ENCODE data around the gene HELZ2.
"Not testable (repeated sequence)": the region's sequence is repeated elsewhere in the genome, so short reads cannot be mapped to it uniquely, and the experiment has no call there.

The HELZ2 gene, protein sequence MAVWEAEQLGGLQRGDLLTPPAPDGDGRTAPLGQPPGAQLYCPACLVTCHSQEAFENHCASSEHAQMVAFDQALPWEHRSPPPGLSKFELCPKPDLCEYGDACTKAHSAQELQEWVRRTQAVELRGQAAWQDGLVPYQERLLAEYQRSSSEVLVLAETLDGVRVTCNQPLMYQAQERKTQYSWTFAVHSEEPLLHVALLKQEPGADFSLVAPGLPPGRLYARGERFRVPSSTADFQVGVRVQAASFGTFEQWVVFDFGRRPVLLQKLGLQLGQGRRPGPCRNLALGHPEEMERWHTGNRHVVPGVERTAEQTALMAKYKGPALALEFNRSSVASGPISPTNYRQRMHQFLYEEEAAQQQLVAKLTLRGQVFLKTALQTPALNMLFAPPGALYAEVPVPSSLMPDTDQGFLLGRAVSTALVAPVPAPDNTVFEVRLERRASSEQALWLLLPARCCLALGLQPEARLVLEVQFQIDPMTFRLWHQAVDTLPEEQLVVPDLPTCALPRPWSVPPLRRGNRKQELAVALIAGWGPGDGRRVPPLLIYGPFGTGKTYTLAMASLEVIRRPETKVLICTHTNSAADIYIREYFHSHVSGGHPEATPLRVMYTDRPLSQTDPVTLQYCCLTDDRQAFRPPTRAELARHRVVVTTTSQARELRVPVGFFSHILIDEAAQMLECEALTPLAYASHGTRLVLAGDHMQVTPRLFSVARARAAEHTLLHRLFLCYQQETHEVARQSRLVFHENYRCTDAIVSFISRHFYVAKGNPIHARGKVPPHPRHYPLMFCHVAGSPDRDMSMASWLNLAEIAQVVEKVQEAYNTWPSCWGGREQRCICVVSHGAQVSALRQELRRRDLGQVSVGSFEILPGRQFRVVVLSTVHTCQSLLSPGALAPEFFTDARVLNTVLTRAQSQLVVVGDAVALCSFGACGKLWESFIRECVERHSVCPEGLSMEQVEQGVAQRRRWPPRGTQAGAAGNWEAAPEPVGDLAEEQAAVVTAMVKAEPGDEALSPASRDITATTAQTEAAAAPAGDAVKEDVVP (N-terminal part only)

DNA sequence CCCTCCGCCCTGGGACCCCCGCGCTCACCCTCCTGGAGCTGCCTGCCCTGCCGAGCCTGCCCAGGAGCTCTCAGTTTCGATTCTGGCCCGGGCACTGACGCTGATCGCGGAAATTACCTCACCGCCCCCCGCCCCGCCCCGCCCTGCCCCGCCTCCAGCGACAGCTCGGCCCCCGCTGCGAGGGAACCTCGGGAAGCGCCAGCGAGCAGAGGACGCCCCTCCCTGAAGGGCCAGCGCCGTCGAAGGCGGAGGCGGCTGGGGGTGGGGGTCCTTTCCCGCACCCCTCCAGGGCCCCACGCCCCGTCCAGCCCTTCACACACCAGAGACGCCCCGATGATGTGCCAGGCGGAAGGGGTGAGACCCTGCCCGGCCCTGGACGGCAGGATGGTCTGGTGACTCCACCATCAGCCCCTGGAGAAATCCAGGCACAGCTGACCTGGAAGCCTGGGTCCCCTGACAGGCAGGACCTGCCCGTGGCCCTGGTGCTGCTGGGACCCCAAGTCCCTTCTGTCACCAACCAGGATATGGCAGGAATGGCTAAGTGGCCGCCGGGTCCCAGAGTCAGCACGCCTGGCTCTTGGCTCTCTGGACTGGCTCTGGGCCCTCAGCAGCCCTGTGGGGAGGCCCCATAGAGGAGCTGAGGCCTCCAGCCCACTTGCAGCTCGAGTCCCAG, at the start of gene HELZ2:
Gene HELZ2 (minus strand): TSS at position 84 of the 673 bp plus-strand sequence. CDS start 1,854 bp downstream, outside the sequence.
- DNase-seq: no peak

DNA sequence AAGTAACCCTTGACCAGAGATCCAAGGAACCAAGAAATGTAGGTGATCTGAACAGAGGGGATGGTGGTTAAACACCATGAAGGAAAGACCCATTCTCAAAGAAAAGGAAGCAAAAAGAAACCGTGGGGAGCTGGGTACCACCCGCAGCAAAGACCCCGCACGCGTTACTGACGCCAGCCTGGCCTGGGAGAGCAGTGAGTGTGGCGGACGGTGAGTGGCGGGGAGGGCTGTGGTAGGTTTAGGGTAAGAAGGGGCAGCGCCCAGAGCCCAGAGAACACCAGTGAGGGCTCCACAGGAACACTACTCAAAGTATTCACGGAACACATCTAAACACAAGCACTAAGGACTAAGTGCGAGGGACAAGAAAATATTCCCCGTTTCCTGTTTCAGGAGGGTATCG, 48.7 kb upstream of the HELZ2 start:
- DNase-seq: no peak

DNA sequence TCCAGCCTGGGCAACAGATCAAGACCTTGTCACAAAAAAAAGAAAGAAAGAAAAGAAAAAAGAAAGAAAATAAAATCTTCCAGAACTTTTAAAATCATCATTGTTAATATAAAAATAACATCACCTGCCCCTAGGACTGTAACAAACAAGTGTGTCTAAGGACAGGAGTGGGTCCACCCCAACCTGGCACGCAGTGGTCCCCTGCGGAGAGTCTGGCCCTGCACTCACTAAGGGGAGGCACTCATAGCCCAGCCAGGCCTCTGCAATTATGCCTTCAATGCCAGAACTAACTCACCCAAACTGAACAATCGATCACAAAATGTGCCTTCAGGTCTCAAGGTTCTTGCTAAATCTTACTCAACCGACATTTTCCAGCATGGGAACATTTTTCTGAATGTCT, 48.1 kb upstream of the HELZ2 start:
- DNase-seq: no peak

DNA sequence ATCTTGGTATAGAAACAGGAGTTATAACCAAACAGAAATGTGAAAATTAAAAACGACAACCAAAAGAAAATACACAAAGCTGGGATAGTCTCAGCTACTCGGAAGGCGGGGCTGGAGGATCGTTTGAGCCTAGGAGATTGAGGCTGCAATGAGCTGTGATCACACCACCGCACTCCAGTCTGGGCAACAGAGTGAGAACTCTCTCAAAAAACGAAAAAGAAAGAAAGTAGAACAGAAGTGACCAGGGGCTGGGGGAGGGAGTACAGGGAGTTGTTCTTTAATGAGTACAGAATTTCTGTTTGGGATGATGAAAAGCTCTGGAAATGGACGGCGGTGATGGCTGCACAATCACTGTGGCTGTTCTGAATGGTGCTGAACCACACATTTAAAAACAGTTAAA, 47.0 kb upstream of the HELZ2 start:
- no peak for DNase-seq

DNA sequence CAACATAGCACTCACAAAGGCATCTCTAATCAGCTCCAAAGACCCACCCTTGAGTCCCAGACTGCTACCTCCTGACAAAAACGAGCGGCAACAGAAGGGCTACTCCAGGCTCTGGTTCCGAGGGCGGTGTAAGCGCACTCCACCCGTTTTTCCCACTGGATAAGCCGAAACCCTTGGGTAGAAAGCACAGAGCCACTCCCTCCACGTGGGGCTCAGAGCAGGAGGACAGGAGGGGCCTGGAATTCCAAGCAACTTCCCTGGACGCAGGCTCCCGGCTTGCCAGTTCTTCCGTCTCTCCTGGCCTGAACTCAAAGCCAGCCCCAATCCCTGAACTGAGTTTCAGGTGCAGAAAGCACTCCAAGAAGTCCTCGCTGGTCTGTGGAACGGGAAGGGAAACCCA, 45.5 kb upstream of the HELZ2 start:
- DNase-seq: no peak

DNA sequence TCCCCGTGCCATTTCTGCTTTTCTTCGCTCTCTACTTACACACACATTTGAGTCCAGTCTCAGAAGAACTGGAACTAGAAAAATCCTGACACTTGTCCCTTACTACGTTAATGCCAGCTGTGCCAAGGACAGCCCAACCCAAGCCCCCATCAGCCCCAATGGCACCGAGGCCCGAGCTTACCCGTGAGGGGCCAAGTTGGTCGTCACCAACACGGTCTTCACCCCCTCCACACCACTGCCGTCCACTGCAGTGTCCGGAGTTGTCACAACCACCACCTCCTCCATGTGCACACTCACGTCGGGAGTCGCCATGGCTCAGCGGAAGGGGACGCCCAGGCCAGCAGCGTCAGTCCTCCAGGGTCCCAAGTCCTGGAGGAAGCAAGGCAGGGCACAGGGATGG, 45.0 kb upstream of the HELZ2 start:
- no peak for DNase-seq

DNA sequence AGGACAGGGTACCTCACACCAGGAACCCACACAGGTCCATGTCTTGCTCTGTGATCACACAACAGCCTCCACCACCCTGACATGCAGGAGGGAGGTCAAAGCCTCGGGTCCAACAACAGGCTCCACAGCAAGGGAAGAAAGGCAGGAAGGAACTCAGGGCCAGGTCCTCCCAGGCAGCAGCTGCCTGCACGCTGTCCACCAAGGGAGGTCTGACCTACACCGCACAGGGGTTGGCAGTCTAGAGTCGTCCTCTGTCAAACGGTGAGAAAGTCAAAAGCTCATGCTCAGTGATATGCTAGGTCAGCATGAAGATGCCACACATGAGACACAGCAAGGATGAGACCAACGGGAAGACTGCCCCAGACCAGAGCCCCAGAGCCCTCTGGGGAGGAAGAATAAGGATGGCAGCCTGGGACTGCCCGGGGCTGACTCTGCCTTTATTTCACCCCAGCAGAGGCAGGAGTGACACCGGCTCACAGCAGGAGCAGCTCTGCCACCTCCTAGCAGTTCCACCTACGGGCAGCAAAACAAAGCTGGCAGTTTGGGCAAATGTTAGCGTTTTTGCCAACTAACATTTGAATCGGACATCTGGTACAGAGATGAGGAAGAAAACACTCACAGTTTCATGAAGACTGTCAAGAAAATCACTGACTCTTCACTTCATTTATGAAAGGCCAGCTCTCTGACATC, 44.4 kb upstream of the HELZ2 start:
- no peak for DNase-seq

DNA sequence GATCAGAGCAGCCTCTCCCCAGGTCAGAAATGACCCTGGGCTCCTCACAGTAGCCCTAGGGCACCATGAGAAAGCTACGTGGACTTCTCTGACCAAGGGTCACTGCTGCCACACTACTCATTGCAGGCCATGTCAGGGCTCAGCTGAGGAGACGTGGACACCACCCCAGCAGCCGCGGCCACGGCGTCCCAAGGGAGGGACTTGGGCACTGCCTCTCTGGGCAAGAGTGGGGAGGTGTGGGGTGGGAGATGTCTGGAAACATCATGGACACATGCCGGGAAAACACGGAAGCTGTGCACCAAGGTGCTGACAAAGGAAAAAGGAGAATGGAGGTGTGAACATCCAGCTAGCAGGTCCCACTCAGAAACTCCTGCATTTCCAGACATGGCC, 43.8 kb upstream of the HELZ2 start:
- DNase-seq: no peak

DNA sequence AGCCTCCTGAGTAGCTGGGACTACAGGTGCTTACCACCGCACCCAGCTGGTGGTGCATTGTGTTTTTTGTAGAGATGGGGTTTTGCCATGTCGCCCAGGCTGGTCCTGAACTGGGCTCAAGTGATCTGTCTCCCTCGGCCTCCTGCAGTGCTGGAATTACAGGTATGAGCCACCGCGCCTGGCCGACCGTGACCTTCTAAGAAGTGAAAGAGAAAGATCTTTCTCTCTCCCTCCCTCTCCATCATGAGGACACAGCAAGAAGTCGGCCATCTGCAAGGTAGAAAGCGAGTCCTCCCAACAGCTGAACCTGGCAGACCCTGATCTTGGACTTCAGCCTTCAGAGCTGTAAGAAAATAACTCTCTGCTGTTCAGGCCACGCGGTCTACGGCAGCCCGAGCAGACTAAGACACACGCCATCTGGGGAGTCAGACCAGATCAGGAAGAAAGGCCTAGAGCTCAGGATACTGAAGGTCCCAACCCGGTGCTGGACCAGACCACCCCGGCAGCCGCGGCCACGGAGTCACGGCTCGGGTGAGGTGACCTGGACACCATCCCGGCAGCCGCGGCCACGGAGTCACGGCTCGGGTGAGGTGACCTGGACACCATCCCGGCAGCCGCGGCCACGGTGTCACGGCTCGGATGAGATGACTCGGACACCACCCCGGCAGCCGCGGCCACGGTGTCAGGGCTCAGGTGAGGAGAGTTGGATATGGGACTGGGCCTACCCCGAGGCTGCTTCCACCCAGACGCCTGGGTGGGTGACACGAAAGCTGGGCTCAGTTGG, 43.2 kb upstream of the HELZ2 start:
- no peak for DNase-seq

DNA sequence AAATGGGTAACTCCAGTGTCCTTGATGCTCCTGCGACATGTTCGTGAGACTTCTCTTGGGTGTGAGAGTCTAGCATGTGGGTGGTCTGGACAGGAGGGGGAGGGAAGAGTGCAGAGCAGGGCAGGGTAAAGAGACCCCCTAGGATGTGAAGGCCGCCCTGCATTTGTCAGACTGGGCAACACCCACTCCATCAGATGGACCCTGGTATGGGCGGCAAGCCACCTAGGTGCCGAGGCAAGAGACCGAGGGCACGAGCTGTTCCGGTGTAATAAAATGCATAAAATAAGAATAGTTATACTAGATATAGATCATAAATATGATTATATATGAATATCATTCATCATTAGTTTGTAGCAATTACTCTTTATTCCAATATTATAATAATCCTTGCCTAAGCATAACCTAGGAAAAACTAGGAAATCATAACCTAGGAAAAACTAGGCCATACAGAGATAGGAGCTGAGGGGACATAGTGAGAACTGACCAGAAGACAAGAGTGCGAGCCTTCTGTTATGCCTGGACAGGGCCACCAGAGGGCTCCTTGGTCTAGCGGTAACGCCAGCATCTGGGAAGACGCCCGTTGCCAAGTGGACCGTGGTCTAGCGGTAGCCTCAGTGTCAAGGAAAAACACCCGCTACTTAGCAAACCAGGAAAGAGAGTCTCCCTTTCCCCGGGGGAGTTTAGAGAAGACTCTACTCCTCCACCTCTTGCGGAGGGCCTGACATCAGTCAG, 40.0 kb upstream of the HELZ2 start:
- not testable (repeated sequence) for DNase-seq

DNA sequence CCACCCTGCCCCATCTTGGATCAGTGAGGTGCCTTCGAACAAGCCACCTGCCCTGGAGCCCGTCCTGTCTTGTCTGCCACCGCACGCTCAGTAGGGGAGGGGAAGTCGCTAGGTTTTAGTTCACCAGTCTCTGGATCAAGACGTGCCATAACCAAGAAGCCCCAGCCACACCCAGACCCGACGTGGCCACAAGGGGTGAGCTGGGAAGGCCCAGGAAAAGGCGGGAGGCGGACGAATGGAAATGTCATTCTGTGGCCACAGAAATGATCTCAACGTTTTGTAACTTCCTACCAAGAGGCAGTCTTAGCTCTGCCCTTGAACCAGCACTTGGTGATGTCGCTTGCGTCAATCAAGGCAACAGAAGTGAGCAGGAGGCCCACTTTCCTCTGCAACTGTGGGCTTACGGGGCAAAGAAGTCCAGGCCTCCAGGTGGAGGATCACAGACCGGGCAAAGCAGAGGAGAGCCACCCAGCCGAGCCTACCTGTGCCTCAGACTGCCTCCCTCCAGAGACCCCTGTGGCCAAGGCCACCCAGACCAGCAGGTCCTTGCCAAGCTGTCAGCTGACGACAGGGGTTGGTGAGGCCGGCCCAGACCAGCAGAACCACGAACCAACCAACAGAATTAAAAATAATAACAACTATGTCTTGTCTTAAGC, 38.4 kb upstream of the HELZ2 start:
- no peak for DNase-seq

DNA sequence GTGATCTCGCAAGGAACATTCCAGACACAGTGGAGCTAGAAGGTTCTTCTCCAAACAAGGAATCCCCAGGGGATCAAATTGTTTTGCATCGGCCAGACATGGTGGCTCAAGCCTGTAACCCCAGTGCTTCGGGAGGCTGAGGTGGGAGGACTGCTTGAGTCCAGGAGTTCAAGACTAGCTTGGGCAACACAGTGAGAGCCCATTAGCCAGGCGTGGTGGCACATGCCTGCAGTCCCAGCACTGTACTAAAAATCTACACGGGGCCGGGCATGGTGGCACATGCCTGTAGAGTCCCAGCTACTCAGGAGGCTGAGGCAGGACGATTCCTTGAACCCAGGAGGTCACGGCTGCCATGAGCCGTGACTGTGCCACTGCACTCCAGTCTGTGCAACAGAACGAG, 37.6 kb upstream of the HELZ2 start:
- DNase-seq: no peak

DNA sequence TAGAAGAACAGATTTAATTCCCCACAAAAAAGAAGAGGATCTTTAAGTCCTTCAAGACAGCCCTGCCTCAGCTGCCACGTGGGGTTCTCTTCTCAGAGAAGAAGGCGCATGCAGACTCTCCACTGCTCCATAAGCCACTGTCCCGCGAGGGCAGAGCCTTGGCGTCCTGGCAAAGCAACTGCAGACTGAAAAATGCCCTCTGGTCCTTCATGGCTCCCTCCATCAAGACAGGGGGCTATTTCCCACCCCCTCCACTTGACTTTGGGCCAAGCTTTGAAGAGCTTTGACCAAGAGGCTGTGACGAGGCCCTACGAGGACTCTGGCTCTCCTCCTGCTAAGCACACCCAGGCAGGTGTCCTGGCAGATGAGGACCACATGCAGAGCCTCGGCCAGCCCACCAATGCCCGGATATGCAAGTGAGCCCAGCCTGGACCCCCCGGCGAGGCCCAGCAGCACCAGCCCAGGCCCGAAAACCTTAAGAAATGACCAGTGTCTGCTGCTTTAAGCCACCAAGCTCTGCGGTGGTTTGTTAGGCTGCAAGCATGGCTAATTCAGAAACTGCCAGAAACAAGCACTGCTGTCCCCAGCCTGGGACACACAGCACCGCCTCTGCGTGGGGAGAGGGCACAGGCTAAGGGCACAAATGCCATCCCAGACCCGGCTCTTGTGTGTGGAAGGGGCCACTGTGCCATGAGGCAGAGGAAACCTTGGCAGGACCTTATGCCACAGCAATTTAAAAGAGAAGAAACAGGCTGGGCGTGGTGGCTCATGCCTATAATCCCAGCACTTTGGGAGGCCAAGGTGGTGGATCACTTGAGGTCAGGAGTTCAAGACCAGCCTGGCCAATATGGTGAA, 36.8 kb upstream of the HELZ2 start:
- no peak for DNase-seq

DNA sequence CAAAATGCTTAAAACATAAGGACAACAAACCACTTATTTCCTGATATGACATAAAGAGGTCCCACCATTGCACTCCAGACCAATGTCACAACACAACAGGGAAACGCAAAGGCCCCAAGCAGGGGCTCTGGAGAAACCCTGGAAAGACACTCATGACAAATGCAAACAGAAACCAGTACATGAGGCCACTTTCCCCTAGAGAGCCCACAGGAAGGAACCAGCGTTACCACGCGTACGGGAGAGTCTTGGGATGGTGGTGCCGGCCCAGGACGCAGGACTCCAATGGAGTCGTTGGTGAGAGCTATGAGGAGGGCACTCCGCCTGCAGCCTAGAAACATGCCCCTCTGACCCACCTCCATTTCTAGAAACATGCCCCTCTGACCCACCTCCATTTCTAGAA, 32.6 kb upstream of the HELZ2 start:
- no peak for DNase-seq

DNA sequence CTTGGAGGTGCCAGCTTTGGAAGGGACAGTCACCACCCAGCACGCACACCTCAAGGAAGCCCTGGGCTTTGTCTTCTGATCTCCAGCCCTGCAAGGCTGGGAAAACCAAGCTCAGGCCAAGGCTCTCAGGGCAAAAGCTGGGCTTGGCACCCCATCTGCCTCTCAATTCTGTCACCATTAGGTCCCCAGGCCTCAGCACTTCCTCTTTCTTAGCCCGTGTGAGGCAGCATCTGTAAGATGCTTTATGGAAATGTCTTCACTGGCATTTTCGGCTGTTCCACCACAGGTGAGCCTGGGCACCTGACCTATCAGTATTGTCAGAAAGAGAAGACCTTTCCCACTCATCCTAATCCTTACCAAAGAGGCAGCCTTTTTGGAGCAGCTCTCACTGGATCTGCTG, 28.3 kb upstream of the HELZ2 start:
- DNase-seq: no peak

DNA sequence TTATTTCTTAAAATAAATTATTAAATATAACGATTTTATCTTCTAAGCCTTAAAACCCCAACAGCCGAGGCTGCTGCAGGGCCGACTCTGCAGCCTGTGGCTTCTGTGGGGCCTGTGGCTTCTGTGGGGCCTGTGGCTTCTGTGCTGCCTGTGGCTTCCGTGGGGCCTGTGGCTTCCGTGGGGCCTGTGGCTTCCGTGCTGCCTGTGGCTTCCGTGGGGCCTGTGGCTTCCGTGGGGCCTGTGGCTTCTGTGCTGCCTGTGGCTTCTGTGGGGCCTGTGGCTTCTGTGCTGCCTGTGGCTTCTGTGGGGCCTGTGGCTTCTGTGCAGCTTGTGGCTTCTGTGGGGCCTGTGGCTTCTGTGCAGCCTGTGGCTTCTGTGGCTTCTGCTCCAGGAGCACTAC, 27.6 kb upstream of the HELZ2 start:
- DNase-seq: not testable (repeated sequence)

DNA sequence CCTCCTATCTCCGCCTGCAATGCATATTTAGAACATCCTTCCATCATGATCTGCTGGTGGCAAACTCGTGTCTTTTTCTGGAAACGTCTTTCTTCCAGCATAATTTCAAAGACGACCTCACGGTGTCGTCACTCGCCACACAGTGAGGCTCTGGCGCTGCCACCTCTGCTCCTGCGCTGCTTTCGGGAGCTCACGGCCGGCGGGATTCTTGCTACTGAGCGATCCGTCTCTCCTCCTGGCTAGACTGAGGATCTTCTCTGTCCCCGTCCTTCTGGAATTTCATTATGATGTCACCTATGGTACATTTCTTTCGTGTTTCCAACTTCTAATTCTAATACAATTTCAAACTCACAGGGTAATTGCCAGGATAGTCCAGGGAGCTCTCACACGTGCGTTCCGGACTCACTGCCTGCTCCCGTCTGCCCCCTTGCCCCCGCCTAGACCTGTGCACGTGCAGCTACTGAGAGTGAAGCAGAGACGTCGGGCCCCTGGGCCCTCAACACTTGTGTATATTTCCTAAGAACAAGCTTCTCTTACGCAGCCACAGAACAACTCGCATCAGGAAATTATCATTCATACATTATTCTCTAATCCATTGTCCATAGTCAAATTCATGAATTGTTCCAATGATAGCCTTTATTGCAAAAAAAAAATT, 25.5 kb upstream of the HELZ2 start:
- no peak for DNase-seq

DNA sequence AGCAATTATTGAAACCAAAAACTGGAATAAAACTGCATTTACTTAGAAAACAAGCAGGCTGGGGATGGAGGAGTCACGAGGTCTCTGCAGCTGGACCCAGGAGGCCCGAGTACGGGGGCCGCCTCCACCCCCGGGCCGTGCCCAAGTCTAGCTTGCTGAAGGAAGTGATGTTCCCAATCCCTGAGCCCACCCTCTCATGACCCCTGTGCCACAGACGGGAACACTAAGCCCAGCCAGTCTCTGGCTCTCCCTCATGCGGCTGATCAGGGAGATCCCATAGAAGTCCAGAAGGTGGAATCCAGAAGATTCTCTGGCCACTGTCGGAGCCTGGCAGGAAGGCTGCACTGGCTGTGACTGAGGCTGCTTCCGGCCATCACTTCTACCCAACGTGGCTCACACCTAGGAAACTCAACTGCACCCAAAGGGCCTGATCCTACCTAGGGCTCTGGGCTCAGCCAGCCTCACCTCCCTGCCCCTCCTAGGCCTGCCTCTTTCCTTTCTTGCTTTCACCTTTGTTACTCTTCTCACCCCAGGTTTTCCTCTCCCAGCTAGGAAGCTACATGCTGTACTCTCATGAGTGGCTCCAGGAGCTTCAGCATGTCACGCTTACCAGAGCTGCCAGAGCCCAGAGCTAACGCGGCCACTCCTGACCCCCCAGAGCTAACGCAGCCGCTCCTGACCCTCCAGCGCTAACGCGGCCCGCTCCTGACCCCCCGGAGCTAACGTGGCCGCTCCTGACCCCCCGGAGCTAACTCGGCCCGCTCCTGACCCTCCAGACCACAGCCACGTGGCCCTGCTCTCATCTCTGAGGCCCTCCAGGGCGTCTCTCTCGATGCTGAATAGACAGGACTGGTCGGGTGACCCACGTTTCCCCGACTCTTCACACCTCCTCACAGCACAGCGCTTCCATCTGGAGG, 24.7 kb upstream of the HELZ2 start:
- no peak for DNase-seq
